ENCODE data around the gene KDF1.
"Not testable (repeated sequence)": the region's sequence is repeated elsewhere in the genome, so short reads cannot be mapped to it uniquely, and the experiment has no call there.

Gene KDF1

DNA sequence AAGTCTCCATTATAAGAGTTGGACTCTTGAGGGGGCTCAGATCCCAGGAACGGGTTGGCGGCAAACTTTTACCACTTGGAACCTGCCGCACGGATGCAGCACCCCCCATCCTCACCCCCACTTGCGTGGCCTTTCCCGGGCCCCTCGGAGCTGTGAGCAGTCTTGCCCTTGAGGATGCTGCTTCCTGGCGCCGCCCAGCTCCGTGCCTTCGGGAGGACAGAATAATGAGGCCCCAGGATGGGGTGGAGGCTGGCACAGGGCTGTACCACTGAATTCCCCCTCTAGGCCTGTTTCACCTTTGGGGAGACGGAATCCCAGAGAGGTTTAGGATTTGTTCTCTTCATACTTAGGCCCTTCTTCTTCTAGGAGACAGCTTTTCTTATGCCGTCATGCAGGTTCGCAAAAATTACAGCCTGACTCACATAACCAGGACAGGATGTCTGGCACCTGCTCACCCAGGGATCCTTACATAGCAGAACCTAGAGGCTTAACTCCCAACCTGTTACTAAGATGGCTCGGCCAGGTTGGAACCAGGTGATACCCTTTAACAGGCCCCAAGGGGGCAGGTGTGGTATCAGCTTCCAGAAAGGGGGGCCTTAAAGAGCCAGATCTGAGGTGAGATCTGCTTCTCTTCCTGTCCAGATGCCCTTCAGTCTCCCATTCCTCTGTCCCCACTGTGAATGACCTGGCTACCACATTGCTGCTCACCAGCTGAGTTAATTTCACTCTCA, 34.7 kb upstream of the KDF1 start:
- no peak for DNase-seq (ENCODE audit: low read depth in 2 of 2, low spot score in 1 of 2)

DNA sequence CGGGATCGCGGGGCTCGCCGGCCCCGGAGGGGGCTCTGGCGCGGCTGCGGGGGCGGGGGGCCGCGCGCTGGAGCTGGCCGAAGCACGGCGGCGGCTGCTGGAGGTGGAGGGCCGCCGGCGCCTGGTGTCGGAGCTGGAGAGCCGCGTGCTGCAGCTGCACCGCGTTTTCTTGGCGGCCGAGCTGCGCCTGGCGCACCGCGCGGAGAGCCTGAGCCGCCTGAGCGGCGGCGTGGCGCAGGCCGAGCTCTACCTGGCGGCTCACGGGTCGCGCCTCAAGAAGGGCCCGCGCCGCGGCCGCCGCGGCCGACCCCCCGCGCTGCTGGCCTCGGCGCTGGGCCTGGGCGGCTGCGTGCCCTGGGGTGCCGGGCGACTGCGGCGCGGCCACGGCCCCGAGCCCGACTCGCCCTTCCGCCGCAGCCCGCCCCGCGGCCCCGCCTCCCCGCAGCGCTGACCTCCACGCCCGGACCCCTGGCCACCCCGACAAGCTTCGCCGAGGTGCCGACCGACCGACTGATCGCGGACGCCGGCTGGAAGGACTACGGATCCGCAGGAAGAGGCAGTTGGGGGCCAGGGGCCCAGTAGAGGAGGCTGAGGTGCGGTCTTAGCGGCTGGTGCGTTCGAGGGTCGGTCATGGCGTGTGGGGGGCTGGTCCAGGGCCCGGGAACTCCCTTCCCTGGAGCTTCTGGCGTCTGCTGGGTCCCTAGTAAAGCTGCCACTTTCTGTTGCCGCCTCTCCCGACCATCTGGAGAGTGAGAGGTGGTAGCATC, 33.9 kb upstream of the KDF1 start:
- no peak for DNase-seq (ENCODE audit: low read depth in 2 of 2, low spot score in 1 of 2)

DNA sequence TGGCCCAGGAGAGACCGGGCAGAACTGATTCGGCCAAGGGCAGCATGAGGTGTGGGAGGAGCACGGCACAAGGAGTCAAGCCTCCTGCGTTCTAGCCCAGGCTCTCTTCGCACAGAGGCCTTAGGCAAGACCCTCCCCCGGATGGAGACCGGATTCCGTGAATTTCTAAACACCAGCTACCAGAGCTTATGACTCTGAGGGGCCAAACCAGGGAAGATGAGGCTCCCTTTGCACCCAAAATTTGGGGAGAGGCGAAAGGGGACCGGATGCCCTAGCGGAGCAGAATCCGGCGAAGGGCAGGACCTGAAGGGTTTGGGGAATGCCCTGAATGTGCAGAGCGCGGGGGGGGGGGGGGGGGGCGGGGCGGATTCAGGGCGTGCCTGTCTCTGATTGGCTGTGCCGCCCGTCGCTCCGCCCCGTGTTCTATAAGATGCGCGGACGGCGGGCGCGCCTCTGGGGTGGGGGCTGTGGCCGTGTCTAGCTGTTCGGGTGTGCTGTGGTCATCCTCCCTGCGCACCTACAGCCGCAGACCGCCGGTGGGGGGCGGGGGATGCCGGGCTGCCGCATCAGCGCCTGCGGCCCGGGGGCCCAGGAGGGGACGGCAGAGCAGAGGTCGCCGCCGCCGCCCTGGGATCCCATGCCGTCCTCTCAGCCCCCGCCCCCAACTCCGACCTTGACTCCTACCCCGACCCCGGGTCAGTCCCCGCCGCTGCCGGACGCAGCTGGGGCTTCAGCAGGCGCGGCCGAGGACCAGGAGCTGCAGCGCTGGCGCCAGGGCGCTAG, 33.2 kb upstream of the KDF1 start, which contains the start of gene TRNP1:
Gene TRNP1 (plus strand): TSS at position 456 of the 783 bp plus-strand sequence. CDS start 95 bp downstream, at position 551.
- DNase-seq (ENCODE audit: low read depth in 2 of 2, low spot score in 1 of 2), result peak; percentile 16 to 37

DNA sequence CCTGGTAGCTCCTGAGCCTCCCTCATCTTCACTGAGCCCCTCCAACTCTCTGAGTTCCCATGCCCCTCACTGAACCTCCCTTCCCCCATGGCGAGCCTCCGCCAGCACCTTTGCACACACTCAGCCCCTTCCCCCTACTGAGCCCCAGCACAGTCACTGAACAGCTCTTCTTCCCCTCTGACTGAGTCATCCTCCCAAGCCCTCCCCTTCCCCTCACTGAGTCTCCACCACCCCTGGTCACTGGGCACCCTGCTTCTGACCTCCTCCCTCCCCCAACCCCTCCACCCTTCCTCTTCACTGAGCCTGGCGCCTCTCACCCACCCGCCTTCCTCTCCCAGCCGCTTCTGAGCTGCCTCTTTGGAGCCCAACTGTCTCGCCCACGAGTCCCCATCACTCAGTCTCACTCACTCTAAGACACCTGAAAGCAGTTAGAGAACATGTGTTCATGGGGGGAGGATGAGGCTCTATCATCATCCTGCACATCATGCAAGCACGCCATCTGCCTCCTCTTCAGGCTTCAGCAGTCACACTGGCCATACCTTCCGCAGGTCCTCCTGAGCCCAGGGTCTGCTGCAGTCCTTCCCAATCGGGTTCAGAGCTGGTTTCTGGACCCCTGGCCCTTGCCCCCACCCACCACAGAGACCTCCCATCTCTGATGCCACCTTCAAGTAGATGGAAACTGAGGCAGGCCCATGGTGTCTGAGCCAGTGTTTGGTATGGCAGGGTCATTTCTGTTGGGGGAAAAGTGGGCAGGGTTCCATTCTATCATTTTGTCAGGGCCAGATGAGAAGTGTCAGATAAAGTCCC, 31.2 kb upstream of the KDF1 start:
- no peak for DNase-seq (ENCODE audit: low read depth in 2 of 2, low spot score in 1 of 2)

DNA sequence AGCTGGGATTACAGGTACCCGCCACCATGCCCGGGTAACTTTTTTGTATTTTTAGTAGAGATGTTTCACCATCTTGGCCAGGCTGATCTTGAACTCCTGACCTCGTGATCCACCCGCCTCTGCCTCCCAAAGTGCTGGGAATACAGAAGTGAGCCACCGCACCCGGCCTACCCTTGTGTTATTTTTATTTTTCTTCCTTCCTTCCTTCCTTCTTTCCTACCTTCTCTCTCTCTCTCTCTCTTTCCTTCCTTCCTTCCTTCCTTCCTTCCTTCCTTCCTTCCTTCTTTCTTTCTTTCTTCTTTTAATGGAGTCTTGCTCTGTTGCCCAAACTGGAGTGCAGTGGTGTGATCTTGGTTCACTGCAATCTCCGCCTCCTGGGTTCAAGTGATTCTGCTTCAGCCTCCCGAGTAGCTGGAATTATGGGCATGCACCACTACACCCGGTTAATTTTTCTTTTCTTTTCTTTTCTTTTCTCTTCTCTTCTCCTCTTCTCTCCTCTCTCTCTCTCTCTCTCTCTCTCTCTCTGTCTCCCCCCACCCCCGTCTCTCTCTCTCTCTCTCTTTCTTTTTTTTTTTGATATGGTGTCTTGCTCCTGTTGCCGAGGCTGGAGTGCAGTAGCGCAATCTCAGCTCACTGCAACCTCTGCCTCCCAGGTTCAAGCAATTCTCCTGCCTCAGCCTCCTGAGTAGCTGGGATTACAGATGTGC, 29.3 kb upstream of the KDF1 start:
- DNase-seq (ENCODE audit: low read depth in 2 of 2, low spot score in 1 of 2), result not testable (repeated sequence)

DNA sequence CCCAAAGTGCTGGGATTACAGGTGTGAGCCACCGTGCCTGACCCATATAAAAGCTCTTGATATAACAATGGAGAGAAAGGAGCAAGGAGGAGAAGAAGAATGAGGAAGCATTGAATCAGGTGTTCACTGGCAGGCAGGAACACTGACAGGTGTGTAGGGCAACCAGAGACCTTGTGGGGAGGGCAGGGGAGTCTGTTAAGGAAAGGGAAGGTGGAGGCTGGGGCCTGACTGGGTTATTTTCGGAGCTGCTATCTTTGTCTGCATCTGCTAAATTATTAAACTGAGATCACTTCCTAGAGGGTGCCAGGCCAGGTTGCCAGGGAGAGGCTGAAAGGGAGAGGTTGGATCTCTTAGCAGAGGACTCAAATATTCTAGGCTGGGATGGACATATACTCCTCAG, 26.4 kb upstream of the KDF1 start:
- no peak for DNase-seq (ENCODE audit: low read depth in 2 of 2, low spot score in 1 of 2)

DNA sequence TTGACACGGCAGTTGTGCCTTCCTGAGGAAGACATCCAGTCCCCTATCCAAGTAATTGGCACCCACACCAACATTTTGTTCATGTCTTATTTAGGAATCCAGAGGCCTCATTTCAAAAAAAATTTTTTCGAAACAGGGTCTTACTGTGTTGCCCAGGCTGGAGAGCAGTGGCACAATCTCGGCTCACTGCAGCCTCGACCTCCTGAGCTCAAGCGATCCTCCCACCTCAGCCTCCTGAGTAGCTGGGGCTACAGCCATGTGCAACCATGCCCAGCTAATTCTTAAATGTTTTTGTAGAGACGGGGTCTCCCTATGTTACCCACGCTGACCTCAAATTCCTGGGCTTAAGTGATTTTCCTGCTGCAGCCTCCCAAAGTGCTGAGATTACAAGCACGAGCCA, 24.0 kb upstream of the KDF1 start:
- DNase-seq (ENCODE audit: low read depth in 2 of 2, low spot score in 1 of 2), result no peak

DNA sequence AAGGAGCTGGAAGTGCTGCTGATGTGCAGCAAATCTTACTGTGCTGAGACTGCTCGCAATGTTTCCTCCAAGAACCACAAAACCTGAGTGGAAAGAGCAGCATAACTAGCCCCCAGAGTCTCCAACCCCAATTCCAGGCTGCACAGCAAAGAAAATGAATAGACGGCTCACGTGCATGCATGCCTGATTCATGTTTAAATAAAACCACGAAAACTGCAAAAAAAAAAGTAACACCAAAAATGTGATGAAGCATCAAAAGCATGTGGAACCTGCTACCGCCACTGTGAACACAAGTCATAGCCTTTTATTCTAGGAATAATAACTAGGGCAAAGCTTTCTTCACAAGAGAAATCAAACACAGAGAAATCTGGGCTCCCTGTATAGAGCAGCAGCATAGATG, 23.6 kb upstream of the KDF1 start:
- no peak for DNase-seq (ENCODE audit: low read depth in 2 of 2, low spot score in 1 of 2)

DNA sequence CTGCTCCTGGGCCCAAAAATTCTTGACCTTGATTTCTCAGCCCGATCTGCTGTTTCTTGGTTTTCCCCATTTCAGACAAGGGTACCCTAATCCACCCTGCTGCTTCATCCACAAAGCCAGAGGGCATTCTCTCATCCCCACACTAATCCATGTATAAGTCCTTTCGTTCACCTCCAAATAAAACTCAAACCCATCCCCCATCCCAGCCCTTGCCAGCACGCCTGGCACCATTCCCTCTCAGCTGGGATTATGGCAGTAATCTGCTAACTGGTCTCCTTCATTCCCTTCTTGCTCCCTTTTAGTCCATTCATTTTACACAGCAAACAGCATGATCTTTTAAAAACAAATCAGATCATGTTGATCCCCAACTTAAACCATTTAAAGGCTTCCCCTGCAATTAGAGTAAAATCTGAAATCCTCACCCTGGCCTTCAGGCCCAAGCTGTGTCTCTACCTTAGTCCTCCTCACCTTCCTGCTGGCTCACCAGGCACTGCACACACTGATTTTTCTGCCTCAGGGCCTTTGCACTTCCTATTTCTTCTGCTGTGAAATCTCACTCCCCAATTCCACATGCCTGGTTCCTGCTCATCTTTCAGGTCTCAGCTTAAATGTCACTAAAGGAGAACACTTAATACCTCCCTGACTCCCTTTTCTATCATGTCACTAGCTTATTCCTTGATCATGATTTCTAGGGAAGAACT, 21.0 kb upstream of the KDF1 start:
- no peak for DNase-seq (ENCODE audit: low read depth in 2 of 2, low spot score in 1 of 2)

DNA sequence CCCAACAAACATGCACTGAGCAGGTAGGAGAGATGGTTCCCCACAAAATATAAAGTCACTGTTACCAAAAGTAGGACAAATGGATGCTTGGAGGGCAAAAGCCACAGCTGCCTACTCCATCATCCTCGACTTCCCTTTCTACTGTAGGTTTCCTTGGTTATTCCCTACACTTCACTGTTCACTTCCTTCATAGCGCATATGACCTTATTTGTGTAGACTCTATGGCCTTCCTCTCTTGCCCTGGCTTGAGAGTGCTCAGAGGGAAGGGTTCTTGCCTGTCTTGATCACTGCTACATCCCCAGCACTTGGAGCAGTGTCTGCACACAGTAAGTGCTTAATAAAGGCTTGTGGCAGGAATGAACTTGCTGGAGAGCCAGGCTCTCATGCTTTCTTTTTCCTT, 18.6 kb upstream of the KDF1 start:
- DNase-seq (ENCODE audit: low read depth in 2 of 2, low spot score in 1 of 2), result no peak

DNA sequence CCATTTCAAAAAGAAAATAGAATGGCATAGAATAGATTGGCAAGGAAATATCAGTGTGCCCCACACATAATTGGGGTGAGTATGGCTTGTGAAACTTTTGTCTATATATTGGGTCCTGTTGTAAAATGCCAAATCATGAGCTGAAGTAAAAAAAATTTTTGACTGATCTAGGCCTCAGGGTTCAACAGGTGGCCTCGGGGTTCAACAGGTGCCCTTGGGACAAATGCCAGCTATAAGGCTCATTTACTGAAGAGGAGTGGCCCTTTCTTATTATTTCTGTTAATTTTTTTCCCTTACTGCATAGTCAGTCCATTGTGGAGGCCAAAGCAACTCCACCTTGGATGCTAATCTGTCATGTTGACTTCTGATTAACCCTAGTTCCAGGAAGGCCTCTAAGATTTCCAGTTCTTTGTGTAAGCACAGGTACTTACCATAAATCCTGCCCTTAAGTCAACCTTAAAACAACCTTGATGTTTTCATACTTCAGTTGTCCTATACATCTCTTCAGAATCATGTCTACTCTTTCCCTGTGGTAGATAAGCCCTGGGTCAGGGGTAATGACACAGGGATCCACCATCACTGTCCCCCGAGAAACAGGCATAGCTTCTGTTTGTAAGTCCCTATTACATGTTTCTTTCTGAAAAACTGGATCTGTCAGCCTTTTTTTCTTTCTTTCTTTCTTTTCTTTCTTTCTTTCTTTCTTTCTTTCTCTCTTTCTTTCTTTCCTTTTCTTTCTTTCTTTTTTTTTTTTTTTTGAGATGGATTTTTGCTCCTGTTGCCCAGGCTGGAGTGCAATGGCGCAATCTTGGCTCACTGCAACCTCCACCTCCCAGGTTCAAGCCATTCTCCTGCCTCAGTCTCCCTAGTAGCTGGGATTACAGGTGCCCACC, 16.6 kb upstream of the KDF1 start:
- no peak for DNase-seq (ENCODE audit: low read depth in 2 of 2, low spot score in 1 of 2)

DNA sequence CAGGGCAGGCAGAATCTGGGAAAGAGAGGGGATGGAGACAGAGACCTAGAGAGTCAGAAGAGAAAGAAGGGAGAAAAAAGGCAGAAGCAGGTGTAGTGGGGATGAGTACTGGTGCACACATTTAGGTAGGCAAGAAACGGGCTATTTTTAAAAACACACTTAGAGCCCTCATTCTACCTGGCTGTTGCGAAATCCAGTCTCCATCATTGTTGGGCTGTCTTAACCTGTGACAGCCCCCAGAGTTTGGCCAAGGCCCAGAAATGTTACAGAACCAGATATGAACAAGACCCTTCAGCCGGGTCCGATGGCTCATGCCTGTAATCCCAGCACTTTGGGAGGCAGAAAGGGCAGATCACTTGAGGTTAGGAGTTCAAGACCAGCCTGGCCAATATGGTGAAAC, 12.6 kb upstream of the KDF1 start:
- no peak for DNase-seq (ENCODE audit: low read depth in 2 of 2, low spot score in 1 of 2)

DNA sequence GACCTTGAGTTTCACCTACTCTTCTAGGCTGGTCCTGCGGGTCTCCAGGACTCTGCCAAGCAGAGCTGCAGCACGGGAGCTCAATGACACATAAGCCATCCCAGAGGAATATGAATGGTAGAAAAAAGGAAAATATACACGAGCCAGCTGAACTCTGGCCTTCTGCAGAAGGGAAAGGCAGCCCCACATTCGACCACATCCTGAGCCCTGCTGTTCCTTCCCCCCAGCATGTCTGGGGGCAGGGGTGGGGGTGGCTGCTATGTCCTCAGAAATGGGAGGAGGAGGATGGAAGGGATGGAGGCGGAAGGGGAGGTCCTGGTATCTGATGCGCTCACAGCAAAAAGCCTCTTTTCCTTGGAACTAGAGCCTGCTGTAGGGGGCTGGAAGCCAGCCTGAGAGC, 12.1 kb upstream of the KDF1 start:
- no peak for DNase-seq (ENCODE audit: low read depth in 2 of 2, low spot score in 1 of 2)

DNA sequence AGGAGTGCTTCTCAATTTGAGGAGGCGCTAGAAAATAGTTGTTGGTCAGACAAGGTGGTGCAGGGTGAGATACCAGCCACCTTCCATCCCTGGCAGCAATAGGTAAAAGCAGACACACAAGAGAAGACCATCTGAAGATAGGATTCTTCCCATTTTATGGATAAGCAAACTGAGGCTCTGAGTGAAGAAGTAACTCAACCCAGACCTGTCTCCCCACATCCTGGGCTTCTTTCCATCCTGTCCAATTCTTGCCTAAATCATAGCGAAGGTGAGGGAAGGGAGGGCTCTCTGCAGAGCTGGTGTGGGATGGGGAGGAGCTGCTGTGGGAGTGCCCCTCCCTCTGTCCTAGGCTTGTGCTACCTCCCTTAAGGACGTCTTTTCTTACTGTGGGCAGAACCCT, 11.3 kb upstream of the KDF1 start:
- no peak for DNase-seq (ENCODE audit: low read depth in 2 of 2, low spot score in 1 of 2)

DNA sequence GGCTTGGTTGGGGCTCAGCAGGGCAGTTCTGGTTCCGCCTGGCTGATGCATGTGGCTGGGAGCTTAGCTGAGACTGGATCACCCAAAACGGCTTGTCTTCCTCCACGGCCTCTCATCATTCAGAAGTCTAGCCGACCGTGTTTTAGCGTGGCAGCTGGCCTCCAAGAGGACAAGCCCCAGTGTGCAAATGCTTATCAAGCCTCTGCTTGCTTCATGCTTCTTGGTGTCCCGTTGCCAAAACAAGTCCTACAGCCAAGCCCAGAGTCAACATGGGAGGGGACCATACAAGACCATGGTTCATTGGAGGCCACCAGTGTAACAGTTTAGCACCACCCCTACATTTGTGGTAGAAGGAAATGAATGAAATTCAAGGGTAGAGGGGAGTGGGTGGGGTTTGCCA, 10.5 kb upstream of the KDF1 start:
- no peak for DNase-seq (ENCODE audit: low read depth in 2 of 2, low spot score in 1 of 2)

DNA sequence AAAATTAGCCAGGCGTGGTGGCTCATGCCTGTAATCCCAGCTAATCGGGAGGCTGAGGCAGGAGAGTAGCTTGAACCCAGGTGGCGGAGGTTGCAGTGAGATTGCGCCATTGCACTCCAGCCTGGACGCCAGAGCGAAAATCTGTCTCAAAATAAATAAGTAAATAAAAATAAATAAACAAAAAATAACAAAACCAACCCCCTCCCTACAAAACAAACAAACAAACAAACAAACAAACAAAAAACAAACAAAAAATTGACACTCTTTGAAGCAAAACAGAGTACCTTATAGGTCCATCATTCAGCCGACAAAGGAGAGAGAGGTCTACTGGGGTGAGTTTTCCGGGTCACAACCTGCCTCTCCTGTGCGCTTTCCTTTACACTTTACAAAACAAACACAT, 5.4 kb upstream of the KDF1 start:
- no peak for DNase-seq (ENCODE audit: low read depth in 2 of 2, low spot score in 1 of 2)

DNA sequence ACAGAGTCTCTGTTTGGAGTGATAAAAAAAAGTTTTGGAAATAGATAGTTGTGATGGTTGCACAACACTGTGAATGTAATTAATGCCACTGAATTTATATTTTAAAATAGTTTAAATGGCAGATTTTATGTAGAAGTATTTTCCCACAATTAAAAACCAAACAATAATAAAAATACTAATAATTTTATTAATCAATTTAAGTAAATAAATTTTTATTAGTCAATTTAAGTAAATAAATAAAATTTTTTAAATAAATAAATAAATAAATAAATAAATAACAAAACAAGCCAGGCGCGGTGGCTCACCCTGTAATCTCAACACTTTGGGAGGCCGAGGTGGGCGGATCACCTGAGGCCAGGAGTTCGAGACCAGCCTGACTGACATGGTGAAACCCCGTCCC, 4.9 kb upstream of the KDF1 start:
- no peak for DNase-seq (ENCODE audit: low read depth in 2 of 2, low spot score in 1 of 2)

DNA sequence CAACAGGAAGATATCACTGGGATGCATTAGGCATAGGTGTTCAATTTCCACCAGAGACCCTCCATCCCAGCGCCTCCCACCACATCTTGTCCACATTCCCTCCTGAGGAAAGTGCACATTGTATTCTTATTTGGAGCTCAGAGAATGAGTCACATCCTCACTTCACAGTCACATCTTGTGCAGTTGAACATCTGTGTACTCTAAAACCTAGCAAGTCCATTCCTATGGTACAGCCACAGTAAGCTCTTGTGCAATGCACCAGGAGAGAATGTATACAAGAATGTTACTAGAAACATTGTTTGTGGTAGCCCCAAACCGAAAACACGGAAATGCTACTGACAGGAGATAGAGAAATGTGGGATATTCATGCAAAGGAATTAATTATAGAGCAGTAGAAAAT, 1.6 kb upstream of the KDF1 start:
- DNase-seq (ENCODE audit: low read depth in 2 of 2, low spot score in 1 of 2), result no peak

DNA sequence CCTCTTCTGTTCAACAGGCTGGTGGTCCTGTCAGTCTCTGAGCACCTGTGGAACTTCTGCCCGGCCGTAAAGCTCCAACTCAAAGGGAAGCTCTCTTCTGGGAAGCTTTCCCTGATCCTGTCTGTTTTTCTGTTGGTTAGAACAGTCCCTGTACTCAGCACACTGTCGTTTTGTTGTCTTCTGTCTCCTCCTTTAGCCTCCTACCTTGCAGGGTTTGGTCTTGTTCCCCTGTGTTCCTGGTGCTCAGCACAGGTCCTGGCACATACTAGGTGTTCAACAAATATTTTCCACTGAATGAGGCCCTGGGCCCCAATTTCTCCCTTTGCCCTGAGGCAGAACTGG, 328 bp upstream of the KDF1 start:
- no peak for DNase-seq (ENCODE audit: low read depth in 2 of 2, low spot score in 1 of 2)
